HPDE6-E6E7 (cell line): ENCODE measurements around the gene FUNDC2.
"Not testable (repeated sequence)": the region's sequence is repeated elsewhere in the genome, so short reads cannot be mapped to it uniquely, and the experiment has no call there.

Experiments
- DNase-seq: peaks from one replicate; pipeline ENCODE4 v3.0.0; 2011; ENCODE audit warnings: missing footprints; ENCODE audit errors: extremely low spot score

FUNDC2 gene

GRCh38 chrX:155026727-155027508 is at the start of gene FUNDC2:
Gene FUNDC2 (plus strand): TSS chrX:155026844. CDS start chrX:155026939, 95 bp downstream.
- DNase-seq = peak; percentile 88

GRCh38 chrX:154979629-154980028 is 47.0 kb upstream of the FUNDC2 start:
- DNase-seq = no peak

GRCh38 chrX:154980330-154981115 is 46.1 kb upstream of the FUNDC2 start:
- DNase-seq = peak; percentile 61

- no peak for DNase-seq
Measured at GRCh38 chrX:154981116-154981411, 45.6 kb upstream of the FUNDC2 start.

GRCh38 chrX:154986826-154987575 is 39.6 kb upstream of the FUNDC2 start:
- DNase-seq = no peak

- DNase-seq = no peak
Measured at GRCh38 chrX:154987940-154988339, 38.7 kb upstream of the FUNDC2 start.

GRCh38 chrX:154988719-154989118 is 37.9 kb upstream of the FUNDC2 start:
- no peak for DNase-seq

- DNase-seq = no peak
Measured at GRCh38 chrX:154990496-154990895, 36.1 kb upstream of the FUNDC2 start.

GRCh38 chrX:154991039-154991438 is 35.6 kb upstream of the FUNDC2 start:
- DNase-seq = no peak

GRCh38 chrX:154991476-154991875 is 35.2 kb upstream of the FUNDC2 start:
- no peak for DNase-seq

- DNase-seq = no peak
Measured at GRCh38 chrX:154998204-154998880, 28.3 kb upstream of the FUNDC2 start.

- DNase-seq = no peak
Measured at GRCh38 chrX:155000841-155001240, 25.8 kb upstream of the FUNDC2 start.

- DNase-seq = no peak
Measured at GRCh38 chrX:155001873-155002272, 24.8 kb upstream of the FUNDC2 start.

- no peak for DNase-seq
Measured at GRCh38 chrX:155005190-155005589, 21.5 kb upstream of the FUNDC2 start.

- not testable (repeated sequence) for DNase-seq
Measured at GRCh38 chrX:155006379-155006778, 20.3 kb upstream of the FUNDC2 start.

GRCh38 chrX:155006913-155007671 is 19.6 kb upstream of the FUNDC2 start:
- not testable (repeated sequence) for DNase-seq

GRCh38 chrX:155008578-155008977 is 18.1 kb upstream of the FUNDC2 start:
- not testable (repeated sequence) for DNase-seq

- no peak for DNase-seq
Measured at GRCh38 chrX:155009994-155010472, 16.6 kb upstream of the FUNDC2 start.

GRCh38 chrX:155020591-155020990 is 6.1 kb upstream of the FUNDC2 start:
- DNase-seq = no peak

- no peak for DNase-seq
Measured at GRCh38 chrX:155022585-155022984, 4.1 kb upstream of the FUNDC2 start, which contains the start of gene F8. Gene F8 (minus strand): TSS chrX:155022723. CDS start chrX:155022552, 171 bp downstream.
